GM10847 (cell line): ENCODE results near the gene TWIST2.

Experiments
- POLR2A ChIP-seq: IDR thresholded peaks from 2 replicates; pipeline ENCODE4 v1.6.1; 2011; ENCODE audit not compliant: insufficient read length; ENCODE audit errors: extremely low read depth

The TWIST2 gene

GRCh38 chr2:238851026-238851425, 3.1 kb downstream of the TWIST2 start:
- no peak for TF ChIP-seq POLR2A

DNA sequence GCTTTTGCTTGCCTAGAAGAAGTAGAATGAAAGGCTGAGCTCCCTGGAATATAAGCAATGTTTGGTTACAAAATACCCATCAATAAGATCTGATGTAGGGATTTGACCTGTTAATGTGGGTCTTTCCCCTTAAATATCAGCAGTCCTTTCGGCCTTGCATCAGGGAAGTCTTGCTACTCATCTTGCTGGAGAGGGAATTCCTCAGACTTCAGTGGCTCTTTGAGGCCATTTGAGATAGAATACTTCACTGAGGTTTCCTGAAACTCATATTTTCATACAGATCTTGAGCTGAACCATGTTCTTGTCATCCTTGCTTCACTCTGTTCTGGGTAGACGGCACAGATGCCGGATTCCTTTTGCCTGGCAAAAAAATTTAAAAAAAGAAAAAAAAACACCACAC, 3.9 kb downstream of the TWIST2 start:
- TF ChIP-seq POLR2A, result no peak

- TF ChIP-seq POLR2A, result no peak
These were observed 4.5 kb downstream of the TWIST2 start for GRCh38 chr2:238852206-238852869.

GRCh38 chr2:238853218-238853617, 5.3 kb downstream of the TWIST2 start:
- TF ChIP-seq POLR2A, result no peak

DNA sequence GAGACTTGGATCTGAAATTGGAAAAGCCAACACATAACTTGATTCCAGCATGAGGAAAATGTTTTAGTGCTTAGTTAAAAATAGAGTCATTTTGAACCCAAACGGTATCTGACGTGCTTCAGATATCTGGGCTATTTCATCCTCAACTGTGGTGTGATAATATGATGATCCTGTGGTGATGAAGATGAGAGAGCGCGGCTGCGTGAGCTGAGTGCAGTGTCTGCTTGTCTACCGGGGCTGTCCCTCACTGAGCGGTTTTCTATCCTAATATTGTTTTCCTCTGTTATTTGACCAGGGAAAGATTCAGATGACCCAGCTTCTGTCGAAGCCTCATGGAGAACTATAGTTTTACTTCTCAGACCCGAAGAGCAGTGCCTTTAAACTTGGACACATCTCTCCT, 5.8 kb downstream of the TWIST2 start:
- no peak for TF ChIP-seq POLR2A

DNA sequence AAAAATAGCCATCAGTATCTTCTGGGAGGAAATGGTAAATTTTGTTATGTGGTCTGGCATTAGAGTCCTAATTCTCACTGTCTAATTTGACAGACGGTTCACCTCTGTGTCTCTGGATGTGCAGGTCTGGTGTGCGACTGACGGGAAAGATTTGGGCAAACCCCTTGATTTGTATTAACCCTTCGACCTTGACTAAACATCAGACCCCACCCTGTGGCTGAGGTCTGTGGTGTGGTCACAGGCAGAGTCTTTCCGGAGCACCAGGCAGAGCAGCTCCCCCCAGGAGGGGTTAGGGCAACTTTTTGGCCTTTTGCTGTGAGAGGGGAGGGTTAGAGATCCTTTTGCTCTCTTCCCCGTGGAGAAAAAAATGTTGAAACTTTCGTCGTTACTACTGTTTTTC, 6.4 kb downstream of the TWIST2 start:
- TF ChIP-seq POLR2A, result no peak

- TF ChIP-seq POLR2A, result no peak
These were observed 6.9 kb downstream of the TWIST2 start for GRCh38 chr2:238854699-238855229.

- no peak for TF ChIP-seq POLR2A
These were observed 7.4 kb downstream of the TWIST2 start for GRCh38 chr2:238855299-238855698.

DNA sequence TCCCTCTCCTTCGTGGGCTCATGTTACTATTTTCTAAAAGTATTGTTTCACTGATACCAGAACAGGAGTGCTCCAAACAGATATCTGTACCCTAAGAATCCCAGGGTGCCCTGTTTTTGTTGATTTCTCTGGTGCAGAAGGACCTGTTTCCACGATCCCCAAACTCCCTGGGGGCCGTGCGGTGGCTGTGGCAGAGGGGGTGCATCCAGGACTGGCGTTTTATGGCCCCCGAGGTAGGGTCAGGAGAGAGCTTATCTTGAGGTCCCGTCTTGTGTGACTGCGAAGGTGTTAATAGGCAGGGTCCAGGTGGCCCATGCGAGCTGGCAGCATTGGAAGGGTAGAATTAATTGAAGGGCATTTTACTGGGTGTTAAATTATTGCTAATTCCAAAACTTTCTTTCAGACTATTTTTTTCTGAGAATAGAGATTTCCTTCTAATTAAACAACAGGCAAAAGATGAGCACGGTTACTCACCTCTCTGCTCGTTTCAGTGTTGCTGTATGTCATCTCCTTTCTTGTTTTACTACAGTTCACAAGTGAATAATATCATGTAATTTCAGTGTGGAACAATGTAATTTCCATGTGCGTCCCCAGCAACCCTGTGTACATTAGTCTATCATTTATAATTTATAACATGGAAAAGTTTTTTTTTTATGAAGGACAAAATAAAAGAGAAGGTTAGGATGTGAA, 8.2 kb downstream of the TWIST2 start:
- TF ChIP-seq POLR2A, result no peak

DNA sequence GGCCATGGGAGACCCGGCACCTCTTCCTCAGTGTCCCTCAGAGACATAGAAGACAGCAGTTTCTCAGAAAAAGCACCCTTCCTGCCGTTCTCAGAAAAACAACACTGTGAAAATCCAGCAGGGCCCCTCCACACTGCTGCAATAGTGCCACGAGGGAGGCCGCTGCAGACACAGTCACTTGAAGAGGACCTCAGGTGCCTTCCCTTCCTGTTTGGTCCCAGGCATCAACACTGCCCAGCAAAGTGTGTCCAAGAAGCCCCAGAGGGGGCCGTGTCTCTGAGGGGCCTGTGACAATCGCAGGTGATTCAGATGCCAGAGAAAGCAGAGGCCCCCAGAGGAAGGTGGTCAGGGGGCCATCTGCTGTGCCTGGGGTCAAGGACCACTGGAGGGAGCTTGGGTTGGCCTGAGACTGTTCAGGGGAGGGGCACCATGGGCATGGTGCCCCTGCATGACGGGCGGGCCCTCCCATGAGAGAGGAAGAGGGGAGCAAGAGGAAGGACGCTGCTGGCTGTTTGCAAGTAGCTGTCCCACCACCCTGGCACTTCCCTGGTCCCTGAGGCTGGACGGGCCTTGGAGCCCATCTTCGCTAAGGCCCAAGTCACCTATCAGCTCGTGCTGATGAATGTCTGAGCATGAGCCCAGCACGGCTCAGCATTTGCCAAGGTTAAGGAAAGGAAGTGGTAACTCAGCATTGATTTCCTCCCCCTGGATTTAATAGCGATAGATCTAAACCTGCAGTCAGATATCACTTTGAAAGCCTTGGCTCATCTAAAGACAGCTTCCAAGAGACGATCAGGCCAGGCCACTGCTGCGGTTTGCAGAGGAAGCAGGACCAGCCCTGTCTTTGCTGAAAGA, 9.1 kb downstream of the TWIST2 start:
- no peak for TF ChIP-seq POLR2A

DNA sequence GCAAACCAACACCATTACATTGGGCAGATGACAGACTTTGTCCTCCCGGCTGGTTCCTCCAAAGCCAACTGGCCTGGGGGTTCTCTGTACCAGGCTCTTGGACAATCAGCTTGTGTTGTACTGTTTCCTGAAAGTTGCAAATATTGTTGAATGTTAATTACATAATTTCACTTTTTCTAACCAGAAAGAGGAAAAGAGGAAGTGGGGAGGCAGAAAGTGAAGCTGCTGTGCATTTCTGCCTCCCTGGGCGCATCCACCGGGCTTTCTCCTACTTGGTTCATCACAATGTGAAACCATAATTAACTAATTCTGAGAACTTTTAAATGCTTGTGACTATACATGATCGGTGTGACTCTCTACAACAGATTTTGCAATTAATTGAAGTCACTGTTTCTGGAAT, 10.1 kb downstream of the TWIST2 start:
- no peak for TF ChIP-seq POLR2A

- TF ChIP-seq POLR2A, result no peak
These were observed 11.9 kb downstream of the TWIST2 start for GRCh38 chr2:238859636-238860347.

GRCh38 chr2:238861013-238861730, 13.3 kb downstream of the TWIST2 start:
- no peak for TF ChIP-seq POLR2A

DNA sequence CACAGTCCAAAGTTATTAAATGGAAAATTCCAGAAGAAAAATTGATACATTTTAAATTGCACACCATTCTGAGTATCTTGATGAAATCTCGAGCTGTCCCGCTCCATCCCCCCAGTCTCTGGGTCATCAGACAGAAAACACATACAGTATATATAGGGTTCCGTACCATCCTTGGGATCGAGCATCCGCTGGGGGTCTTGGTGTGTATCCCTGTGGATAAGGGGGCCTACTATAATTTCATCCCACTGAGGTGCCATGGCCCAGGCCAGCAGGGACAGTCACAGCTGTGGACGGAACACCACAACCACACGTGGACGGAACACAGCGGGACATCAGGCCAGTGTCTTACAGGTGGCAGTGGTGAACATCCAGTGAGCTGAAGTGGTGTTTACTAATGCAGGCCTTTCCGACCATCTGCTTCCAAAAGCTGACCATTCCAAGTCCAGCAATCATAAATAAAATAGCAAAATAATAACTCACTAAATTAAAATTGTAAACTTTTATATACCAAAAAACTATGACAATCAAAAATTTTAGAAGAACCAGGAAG, 14.0 kb downstream of the TWIST2 start:
- TF ChIP-seq POLR2A, result no peak
